Body of pancreas (tissue), 4 donors: Measurements from ENCODE around the gene KLHL10. TPM values are rescaled to one million over a fixed set of nuclear protein-coding genes. Genes with fewer than 3 reads are reported as not detected.

Source experiments
- ATAC-seq: fragments of 150-250 bp; one replicate; pipeline ENCODE4 v1.9.1; 2016
- DNase-seq, 4 donors: peaks; one replicate each; pipeline ENCODE4 v3.0.0-alpha.2; 2019
- H3K27ac ChIP-seq, 4 donors: fragments of 200-600 bp; sonication (generic); 1 replicate in 3 of 4; 2 replicates in 1 of 4; pipeline versions ENCODE4 v1.5.1 to v1.6.1; 2016 to 2019; ENCODE audit warnings: mild to moderate bottlenecking in 1 of 4, mixed read lengths in 1 of 4, moderate library complexity in 1 of 4
- H3K27me3 ChIP-seq, 2 donors: fragments of 200-600 bp; sonication (generic); one replicate each; pipeline ENCODE4 v1.6.0; 2016; ENCODE audit warnings: mild to moderate bottlenecking in 1 of 2
- H3K36me3 ChIP-seq, 2 donors: fragments of 200-600 bp; sonication (generic); replicated peaks in 1 of 2; 2 replicates each; pipeline ENCODE4 v1.5.1; 2016; ENCODE audit warnings: low read depth in 2 of 2; ENCODE audit not compliant: insufficient read depth in 1 of 2
- H3K4me1 ChIP-seq: fragments of 200-600 bp; sonication (generic); one replicate; pipeline ENCODE4 v1.6.0; 2016
- H3K4me3 ChIP-seq, 2 donors: fragments of 200-600 bp; sonication (generic); 1 replicate in 1 of 2; 2 replicates in 1 of 2; pipeline ENCODE4 v1.5.1; 2016 to 2019
- H3K9me3 ChIP-seq, 3 donors: fragments of 200-600 bp; sonication (generic); 1 replicate in 2 of 3; 2 replicates in 1 of 3; pipeline ENCODE4 v1.5.1; 2016
- CTCF ChIP-seq, 7 experiments: fragments of 450-650 bp in 4 of 7; fragments of 200-600 bp in 3 of 7; sonication (generic) in 3 of 7; IDR thresholded peaks; one replicate each; pipeline ENCODE4 v1.5.1; 2016 to 2019; ENCODE audit warnings: antibody characterized with exemption in 7 of 7
- POLR2A ChIP-seq, 3 donors: fragments of 450-650 bp; IDR thresholded peaks; one replicate each; pipeline ENCODE4 v1.6.1; 2016; ENCODE audit warnings: antibody characterized with exemption in 3 of 3, mild to moderate bottlenecking in 2 of 3
- WGBS, 2 donors: methylation state at CpG; one replicate each; pipeline ENCODE4 v1.1.5; 2017; 5-methylcytosine and 5-hydroxymethylcytosine counted together
- intact Hi-C: fragments of 100-400 bp; cut with DNase I; formaldehyde crosslinking; loops from one replicate; pipeline ENCODE4 v1.15.1; 2023
- total RNA-seq, 2 donors: library from RNA; depleted of rRNA; stranded (reverse); fragments of >200 nt; gene quantifications; one replicate each; pipeline ENCODE4 v1.1.0, GENCODE V29; 2016

KLHL10 gene
- total RNA-seq, 2 donors from 2014 or later = not detected

GRCh38 chr17:41864836-41865595 is 27.4 kb downstream of the KLHL10 start, which contains the start of gene KLHL11:
KLHL11 (minus strand) TSS chr17:41865423; CDS start chr17:41865370, 53 bp downstream.
- Histone ChIP-seq H3K27me3 (no peaks in the 10 kb centered on the region), H3K27ac (peak within 1 kb of the TSS; percentile 85 to 92 (median 90)), H3K4me1 (peaks cover 34% of the 10 kb centered on the region), H3K4me3 (peak within 1 kb of the TSS; percentile 95 to 98), H3K9me3 (no peaks in the 10 kb centered on the region), H3K36me3 (peaks cover 4 to 6% of the 10 kb centered on the region in 2 donors)
- intact Hi-C loops = no loop called here
- TF ChIP-seq POLR2A (IDR thresholded peaks at IDR 0.05) (peak; percentile 78 to 79 (median 78)), CTCF (IDR thresholded peaks at IDR 0.05) (peak in 2 of 7 experiments; percentile 26 to 31)
- DNase-seq (peak; percentile 88 to 94 (median 90)), ATAC-seq (peak; percentile 98)
- 0 to 1% methylated on average over 14 to 85 of the region's 90 CpGs for WGBS, 2 donors

- DNase-seq (no peak), ATAC-seq (no peak)
- peak in 1 of 7 experiments; percentile 1 for TF ChIP-seq CTCF (IDR thresholded peaks at IDR 0.05)
- no peak for TF ChIP-seq POLR2A (IDR thresholded peaks at IDR 0.05)
- 0 to 2% methylated on average over 3 to 10 of the region's 10 CpGs for WGBS, 2 donors
- Histone ChIP-seq H3K27ac (peak overlapping the region in 3 of 4 donors; percentile 85 to 92 (median 91)), H3K4me3 (no peak overlapping the region), H3K27me3 (no peaks in the 10 kb centered on the region), H3K9me3 (no peaks in the 10 kb centered on the region), H3K4me1 (peaks cover 29% of the 10 kb centered on the region), H3K36me3 (peaks cover 4 to 11% of the 10 kb centered on the region in 2 donors)
- intact Hi-C loops = no loop called here
Observed at GRCh38 chr17:41865596-41865893, 27.9 kb downstream of the KLHL10 start.

- intact Hi-C loops = no loop called here
- no peak for ATAC-seq
- no peak overlapping the region for H3K4me3 ChIP-seq
- TF ChIP-seq CTCF (IDR thresholded peaks at IDR 0.05) (no peak), POLR2A (IDR thresholded peaks at IDR 0.05) (no peak)
- peaks cover 14% of the 10 kb centered on the region for H3K4me1 ChIP-seq
- H3K36me3 ChIP-seq = peaks cover 21 to 23% of the 10 kb centered on the region in 2 donors
- H3K27me3 ChIP-seq = no peaks in the 10 kb centered on the region
- H3K9me3 ChIP-seq = no peaks in the 10 kb centered on the region
- no peak for DNase-seq
- WGBS, 2 donors = 45 to 63% methylated on average over 3 of the region's 3 CpGs
- no peak overlapping the region for H3K27ac ChIP-seq
Observed at GRCh38 chr17:41868568-41868967, 30.9 kb downstream of the KLHL10 start.

GRCh38 chr17:41869426-41869825 is 31.8 kb downstream of the KLHL10 start:
- peaks cover 6% of the 10 kb centered on the region for H3K4me1 ChIP-seq
- ATAC-seq (no peak), DNase-seq (no peak)
- 59 to 61% methylated on average over 9 of the region's 9 CpGs for WGBS, 2 donors
- H3K9me3 ChIP-seq = no peaks in the 10 kb centered on the region
- H3K4me3 ChIP-seq = no peak overlapping the region
- H3K27me3 ChIP-seq = no peaks in the 10 kb centered on the region
- TF ChIP-seq CTCF (IDR thresholded peaks at IDR 0.05) (no peak), POLR2A (IDR thresholded peaks at IDR 0.05) (no peak)
- H3K27ac ChIP-seq = no peak overlapping the region
- intact Hi-C loops = no loop called here
- peaks cover 24 to 27% of the 10 kb centered on the region in 2 donors for H3K36me3 ChIP-seq

GRCh38 chr17:41870097-41870496 is 32.5 kb downstream of the KLHL10 start:
- H3K9me3 ChIP-seq = no peaks in the 10 kb centered on the region
- 76 to 79% methylated on average over 2 of the region's 2 CpGs for WGBS, 2 donors
- DNase-seq = no peak

More at GRCh38 chr17:41870097-41870496, 32.5 kb downstream of the KLHL10 start:
- peaks cover 4% of the 10 kb centered on the region for H3K4me1 ChIP-seq
- ATAC-seq = no peak
- H3K4me3 ChIP-seq = no peak overlapping the region
- H3K36me3 ChIP-seq = peaks cover 24 to 27% of the 10 kb centered on the region in 2 donors
- no peak overlapping the region for H3K27ac ChIP-seq
- H3K27me3 ChIP-seq = no peaks in the 10 kb centered on the region
- TF ChIP-seq CTCF (IDR thresholded peaks at IDR 0.05) = no peak
- TF ChIP-seq POLR2A (IDR thresholded peaks at IDR 0.05) = no peak
- intact Hi-C loops = no loop called here
